OCI-LY1 (cell line): ENCODE measurements around the gene BRF1.

Experiments
- H2AFZ ChIP-seq: fragments of 200-600 bp; sonication (generic), shearing (Covaris generic); 2 replicates; pipeline ENCODE4 v1.6.0; 2014; ENCODE audit warnings: antibody characterized with exemption, mild to moderate bottlenecking, low read length
- H3F3A ChIP-seq: fragments of 200-600 bp; sonication (generic), shearing (Covaris generic); 2 replicates; pipeline ENCODE4 v1.6.0; 2014; ENCODE audit warnings: mild to moderate bottlenecking, antibody characterized with exemption, low read length, moderate library complexity; ENCODE audit not compliant: insufficient read depth
- H3K27ac ChIP-seq: fragments of 200-600 bp; sonication (generic); 2 replicates; pipeline ENCODE4 v1.5.1; 2014; ENCODE audit warnings: low read length, mixed run types, mild to moderate bottlenecking, low read depth; ENCODE audit not compliant: poor library complexity, severe bottlenecking
- H3K27me3 ChIP-seq: fragments of 200-600 bp; sonication (generic); 2 replicates; pipeline ENCODE4 v1.6.0; 2014; ENCODE audit warnings: antibody characterized with exemption, mild to moderate bottlenecking, low read length, moderate library complexity; ENCODE audit not compliant: insufficient read depth
- H3K36me3 ChIP-seq: fragments of 200-600 bp; sonication (generic); 2 replicates; pipeline ENCODE4 v1.6.1; 2014; ENCODE audit warnings: mild to moderate bottlenecking, antibody characterized with exemption, low read length, moderate library complexity, mixed read lengths; ENCODE audit not compliant: insufficient read depth
- H3K4me1 ChIP-seq: fragments of 200-600 bp; sonication (generic); 2 replicates; pipeline ENCODE4 v1.5.1; 2014; ENCODE audit warnings: mild to moderate bottlenecking, low read length, moderate library complexity; ENCODE audit not compliant: insufficient read depth, severe bottlenecking
- H3K4me2 ChIP-seq: fragments of 200-600 bp; sonication (generic), shearing (Covaris generic); 2 replicates; pipeline ENCODE4 v1.6.1; 2014; ENCODE audit warnings: low read length
- H3K4me3 ChIP-seq: fragments of 200-600 bp; sonication (generic); 2 replicates; pipeline ENCODE4 v1.5.1; 2014; ENCODE audit warnings: low read length, low read depth, mild to moderate bottlenecking, mixed read lengths; ENCODE audit not compliant: poor library complexity, severe bottlenecking
- H3K79me2 ChIP-seq: fragments of 200-600 bp; shearing (Covaris generic); 2 replicates; pipeline ENCODE4 v1.6.1; 2016; ENCODE audit warnings: mixed run types, low read length, mixed read lengths; ENCODE audit not compliant: insufficient read depth
- H3K9ac ChIP-seq: fragments of 200-600 bp; sonication (generic), shearing (Covaris generic); 2 replicates; pipeline ENCODE4 v1.6.1; 2014; ENCODE audit warnings: mild to moderate bottlenecking, low read length, mixed read lengths
- H3K9me2 ChIP-seq: fragments of 200-600 bp; sonication (generic), shearing (Covaris generic); 2 replicates; pipeline ENCODE4 v1.6.1; 2014; ENCODE audit warnings: low read depth, mild to moderate bottlenecking, low read length, mixed read lengths
- H3K9me3 ChIP-seq: fragments of 200-600 bp; shearing (Covaris generic); 2 replicates; pipeline ENCODE4 v1.6.1; 2014; ENCODE audit warnings: low read length, mixed read lengths
- H4K20me1 ChIP-seq: fragments of 200-600 bp; sonication (generic), shearing (Covaris generic); 2 replicates; pipeline ENCODE4 v1.6.0; 2016; ENCODE audit warnings: mild to moderate bottlenecking, low read length; ENCODE audit not compliant: insufficient read depth
- EZH2 ChIP-seq: fragments of 200-600 bp; sonication (generic), shearing (Covaris generic); IDR thresholded peaks from 2 replicates; pipeline ENCODE4 v1.8.0; 2017; ENCODE audit warnings: borderline replicate concordance, mixed run types, mild to moderate bottlenecking, antibody characterized with exemption, low read length, moderate library complexity, mixed read lengths
- TF ChIP-seq, protein P1 (sequence below): fragments of 200-600 bp; sonication (generic), shearing (Covaris generic); IDR thresholded peaks from 2 replicates; pipeline ENCODE4 v1.5.1; 2017; ENCODE audit warnings: mild to moderate bottlenecking, antibody characterized with exemption, low read length, moderate library complexity, mixed read lengths

The BRF1 gene

DNA sequence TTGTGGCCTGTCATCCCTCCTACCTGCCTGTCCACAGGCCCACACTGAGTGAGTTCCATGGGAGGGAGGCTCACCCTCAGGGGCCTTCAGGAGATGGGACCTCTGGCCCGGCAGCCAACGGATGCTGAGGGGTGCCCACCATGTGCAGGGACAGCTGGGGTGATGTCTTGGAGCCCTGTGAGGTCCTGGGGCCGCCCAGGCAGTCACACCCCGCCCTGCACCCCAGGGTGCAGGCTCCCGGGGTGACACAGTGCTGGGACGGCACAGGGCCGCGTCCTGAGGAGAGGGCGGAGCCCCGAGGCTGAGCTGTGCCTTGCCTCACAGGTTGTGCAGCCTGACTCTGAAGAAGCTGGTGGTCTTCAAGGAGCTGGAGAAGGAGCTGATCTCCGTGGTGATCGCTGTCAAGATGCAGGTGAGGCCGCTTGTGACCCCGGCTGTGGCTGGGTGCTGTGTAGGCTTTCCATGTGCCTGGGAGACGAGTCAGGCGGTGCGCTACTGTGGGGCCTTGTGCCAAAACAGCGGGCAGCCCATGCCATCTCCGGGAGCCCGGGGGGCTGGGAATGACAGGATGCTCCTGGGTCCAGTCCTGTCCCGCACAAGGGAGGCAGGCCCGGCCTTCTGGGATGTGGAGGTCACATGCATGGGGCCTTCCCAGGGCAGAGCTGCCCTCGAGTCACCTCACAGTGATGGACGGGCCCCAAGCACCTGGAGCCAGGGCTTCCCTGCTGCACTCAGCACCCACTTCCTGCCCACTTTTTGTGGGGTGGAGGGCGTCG is 47.6 kb upstream of the BRF1 start:
- H3K27me3 ChIP-seq, result peaks cover 9% of the 10 kb centered on the region; the same call in 1 of the 2 replicates
- no peaks in the 10 kb centered on the region for H3K4me1 ChIP-seq
- no peaks in the 10 kb centered on the region for H3K79me2 ChIP-seq
- H3K27ac ChIP-seq, result no peak overlapping the region
- TF ChIP-seq, protein P1, sequence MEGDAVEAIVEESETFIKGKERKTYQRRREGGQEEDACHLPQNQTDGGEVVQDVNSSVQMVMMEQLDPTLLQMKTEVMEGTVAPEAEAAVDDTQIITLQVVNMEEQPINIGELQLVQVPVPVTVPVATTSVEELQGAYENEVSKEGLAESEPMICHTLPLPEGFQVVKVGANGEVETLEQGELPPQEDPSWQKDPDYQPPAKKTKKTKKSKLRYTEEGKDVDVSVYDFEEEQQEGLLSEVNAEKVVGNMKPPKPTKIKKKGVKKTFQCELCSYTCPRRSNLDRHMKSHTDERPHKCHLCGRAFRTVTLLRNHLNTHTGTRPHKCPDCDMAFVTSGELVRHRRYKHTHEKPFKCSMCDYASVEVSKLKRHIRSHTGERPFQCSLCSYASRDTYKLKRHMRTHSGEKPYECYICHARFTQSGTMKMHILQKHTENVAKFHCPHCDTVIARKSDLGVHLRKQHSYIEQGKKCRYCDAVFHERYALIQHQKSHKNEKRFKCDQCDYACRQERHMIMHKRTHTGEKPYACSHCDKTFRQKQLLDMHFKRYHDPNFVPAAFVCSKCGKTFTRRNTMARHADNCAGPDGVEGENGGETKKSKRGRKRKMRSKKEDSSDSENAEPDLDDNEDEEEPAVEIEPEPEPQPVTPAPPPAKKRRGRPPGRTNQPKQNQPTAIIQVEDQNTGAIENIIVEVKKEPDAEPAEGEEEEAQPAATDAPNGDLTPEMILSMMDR, result no peak
- no peak for TF ChIP-seq EZH2
- 0 out of 2 replicates have a peak, but pooled peaks cover 3% of the 10 kb centered on the region for H3K9me3 ChIP-seq
- H3K9me2 ChIP-seq, result no peaks in the 10 kb centered on the region
- no peaks in the 10 kb centered on the region for H3F3A ChIP-seq
- H2AFZ ChIP-seq, result no peak overlapping the region
- H3K4me3 ChIP-seq, result no peak overlapping the region
- H3K9ac ChIP-seq, result no peak overlapping the region
- no peak overlapping the region for H3K4me2 ChIP-seq
- no peaks in the 10 kb centered on the region for H4K20me1 ChIP-seq
- no peaks in the 10 kb centered on the region for H3K36me3 ChIP-seq

DNA sequence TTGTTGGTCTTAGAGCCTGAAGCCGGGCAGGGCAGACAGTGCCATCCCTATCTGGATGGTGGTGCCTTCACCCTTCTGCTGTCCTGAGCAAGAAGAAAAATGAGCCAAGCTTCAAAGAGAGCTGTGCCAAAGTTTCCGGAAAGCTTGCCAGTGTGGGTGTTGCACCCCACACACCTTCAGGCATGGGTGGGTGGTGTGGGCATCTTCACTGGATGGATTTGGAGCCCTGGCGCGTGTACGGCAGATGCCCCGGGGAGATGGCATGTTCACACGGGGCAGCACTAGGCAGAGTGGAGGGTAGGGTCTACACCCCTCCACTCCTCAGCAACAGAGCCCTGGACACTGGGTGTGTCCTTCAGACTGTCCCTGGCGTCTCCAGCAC is 46.8 kb upstream of the BRF1 start:
- Histone ChIP-seq H3K79me2 (no peaks in the 10 kb centered on the region), H3K4me3 (no peak overlapping the region), H3K36me3 (no peaks in the 10 kb centered on the region), H2AFZ (no peak overlapping the region), H3K9me3 (0 out of 2 replicates have a peak, but pooled peaks cover 3% of the 10 kb centered on the region), H3K27ac (no peak overlapping the region), H3K4me2 (no peak overlapping the region), H3K9me2 (no peaks in the 10 kb centered on the region), H3K27me3 (peaks cover 9% of the 10 kb centered on the region; the same call in 1 of the 2 replicates), H3K9ac (no peak overlapping the region), H3F3A (no peaks in the 10 kb centered on the region), H3K4me1 (no peaks in the 10 kb centered on the region), H4K20me1 (no peaks in the 10 kb centered on the region)
- no peak for TF ChIP-seq EZH2
- TF ChIP-seq, protein P1, result no peak

DNA sequence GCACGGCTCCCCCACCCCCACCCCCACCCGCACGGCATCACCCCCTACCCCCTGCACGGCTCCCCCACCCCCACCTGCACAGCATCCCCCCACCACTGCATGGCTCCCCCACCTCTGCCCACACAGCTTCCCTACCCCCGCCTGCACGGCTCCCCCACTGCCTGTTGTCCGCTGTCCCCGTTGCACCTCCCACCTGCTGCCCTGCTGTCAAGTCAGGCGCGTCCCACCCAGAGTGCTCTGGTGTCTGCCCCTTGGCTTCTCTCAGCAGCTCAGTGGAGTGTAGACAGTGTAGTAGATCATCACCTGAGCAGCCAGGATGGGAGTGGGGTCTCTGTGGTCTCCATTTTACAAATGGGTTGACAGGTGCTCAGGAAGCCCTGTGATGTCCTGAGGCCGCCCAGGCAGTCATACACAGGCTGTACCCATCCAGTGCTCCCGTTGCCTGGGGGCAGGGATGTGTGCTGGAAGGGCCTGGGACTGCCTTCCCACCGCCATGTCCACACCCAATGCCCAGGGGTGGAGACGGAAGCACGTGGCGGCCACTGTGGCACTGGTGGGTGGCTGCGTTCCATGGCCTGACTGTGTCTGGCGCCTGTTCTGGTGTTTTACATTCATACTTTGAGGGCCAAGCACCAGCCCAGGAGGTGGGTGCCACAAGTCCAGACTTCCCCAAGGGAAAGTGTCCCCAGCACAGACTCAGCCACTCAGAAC is 46.2 kb upstream of the BRF1 start:
- Histone ChIP-seq H3K36me3 (no peaks in the 10 kb centered on the region), H4K20me1 (no peaks in the 10 kb centered on the region), H3F3A (no peaks in the 10 kb centered on the region), H3K9me3 (0 out of 2 replicates have a peak, but pooled peaks cover 3% of the 10 kb centered on the region), H3K4me1 (no peaks in the 10 kb centered on the region), H3K9ac (no peak overlapping the region), H3K27ac (no peak overlapping the region), H2AFZ (no peak overlapping the region), H3K9me2 (no peaks in the 10 kb centered on the region), H3K4me2 (no peak overlapping the region), H3K27me3 (peaks cover 9% of the 10 kb centered on the region; the same call in 1 of the 2 replicates), H3K4me3 (no peak overlapping the region), H3K79me2 (no peaks in the 10 kb centered on the region)
- TF ChIP-seq, protein P1, result no peak
- TF ChIP-seq EZH2, result no peak
